HUES64 (cell line): ENCODE measurements around the gene ASB2.

ENCODE experiments used
- H3K27ac ChIP-seq: 2 replicates; pipeline ENCODE4 v1.7.0; 2013; ENCODE audit warnings: low read depth, low read length, inconsistent platforms
- H3K27me3 ChIP-seq: 2 replicates; pipeline ENCODE4 v1.6.1; 2013; ENCODE audit warnings: mild to moderate bottlenecking, low read length; ENCODE audit not compliant: insufficient read depth
- H3K36me3 ChIP-seq: 2 replicates; pipeline ENCODE4 v1.6.1; 2013; ENCODE audit warnings: mild to moderate bottlenecking, low read length; ENCODE audit not compliant: insufficient read depth
- H3K4me1 ChIP-seq: 2 replicates; pipeline ENCODE4 v1.6.1; 2013; ENCODE audit warnings: mild to moderate bottlenecking, low read length, moderate library complexity; ENCODE audit not compliant: insufficient read depth
- H3K4me3 ChIP-seq: 2 replicates; pipeline ENCODE4 v1.5.1; 2013; ENCODE audit warnings: mild to moderate bottlenecking, low read length, moderate library complexity
- H3K9ac ChIP-seq: 2 replicates; pipeline ENCODE4 v1.6.1; 2013; ENCODE audit warnings: mild to moderate bottlenecking, low read depth, low read length
- H3K9me3 ChIP-seq: 2 replicates; pipeline ENCODE4 v1.6.1; 2013; ENCODE audit warnings: low read depth, low read length; ENCODE audit not compliant: insufficient read depth
- WGBS: fragments of 150-250, 120-280 bp; methylation state at CpG from one replicate; pipeline ENCODE4 v1.1.7; 2013; ENCODE audit warnings: missing lambda C conversion rate; 5-methylcytosine and 5-hydroxymethylcytosine counted together

ASB2 gene

GRCh38 chr14:93967637-93968250 lies 8.6 kb downstream of the ASB2 start:
- 93% methylated on average over 10 of the region's 10 CpGs for WGBS
- Histone ChIP-seq H3K9ac (no peak overlapping the region), H3K36me3 (no peaks in the 10 kb centered on the region), H3K4me1 (no peaks in the 10 kb centered on the region), H3K4me3 (no peak overlapping the region), H3K27ac (no peak overlapping the region), H3K9me3 (no peaks in the 10 kb centered on the region), H3K27me3 (no peaks in the 10 kb centered on the region)

- Histone ChIP-seq H3K9me3 (no peaks in the 10 kb centered on the region), H3K27me3 (no peaks in the 10 kb centered on the region), H3K9ac (no peak overlapping the region), H3K4me1 (no peaks in the 10 kb centered on the region), H3K4me3 (no peak overlapping the region), H3K36me3 (no peaks in the 10 kb centered on the region), H3K27ac (no peak overlapping the region)
- WGBS: 94% methylated on average over 3 of the region's 3 CpGs
Measured at GRCh38 chr14:93965946-93966474, 10.4 kb downstream of the ASB2 start.

GRCh38 chr14:93965287-93965821 lies 11.0 kb downstream of the ASB2 start:
- WGBS: 94% methylated on average over 3 of the region's 3 CpGs
- Histone ChIP-seq H3K9ac (no peak overlapping the region), H3K9me3 (no peaks in the 10 kb centered on the region), H3K4me1 (no peaks in the 10 kb centered on the region), H3K4me3 (no peak overlapping the region), H3K27ac (no peak overlapping the region), H3K36me3 (no peaks in the 10 kb centered on the region), H3K27me3 (no peaks in the 10 kb centered on the region)

GRCh38 chr14:93964820-93965286 lies 11.5 kb downstream of the ASB2 start:
- no peak overlapping the region for H3K27ac ChIP-seq
- H3K4me1 ChIP-seq: peaks cover 4% of the 10 kb centered on the region; the same call in 1 of the 2 replicates
- 92% methylated on average over 3 of the region's 3 CpGs for WGBS

GRCh38 chr14:93964281-93964680 lies 12.1 kb downstream of the ASB2 start:
- no peak overlapping the region for H3K27ac ChIP-seq
- H3K9ac ChIP-seq: no peak overlapping the region
- no peaks in the 10 kb centered on the region for H3K27me3 ChIP-seq
- no peaks in the 10 kb centered on the region for H3K9me3 ChIP-seq
- WGBS: 97% methylated on average over 10 of the region's 10 CpGs
- H3K36me3 ChIP-seq: no peaks in the 10 kb centered on the region
- H3K4me3 ChIP-seq: no peak overlapping the region
- H3K4me1 ChIP-seq: peaks cover 4% of the 10 kb centered on the region; the same call in 1 of the 2 replicates

More at GRCh38 chr14:93964820-93965286, 11.5 kb downstream of the ASB2 start:
- no peaks in the 10 kb centered on the region for H3K27me3 ChIP-seq
- no peaks in the 10 kb centered on the region for H3K36me3 ChIP-seq
- no peak overlapping the region for H3K9ac ChIP-seq
- no peaks in the 10 kb centered on the region for H3K9me3 ChIP-seq
- no peak overlapping the region for H3K4me3 ChIP-seq

- WGBS: 95% methylated on average over 4 of the region's 4 CpGs
- no peak overlapping the region for H3K27ac ChIP-seq
Measured at GRCh38 chr14:93963692-93964091, 12.7 kb downstream of the ASB2 start.

GRCh38 chr14:93962701-93963601 lies 13.4 kb downstream of the ASB2 start:
- Histone ChIP-seq H3K27ac (no peak overlapping the region), H3K27me3 (no peaks in the 10 kb centered on the region), H3K9me3 (no peaks in the 10 kb centered on the region), H3K36me3 (no peaks in the 10 kb centered on the region), H3K4me3 (no peak overlapping the region), H3K9ac (no peak overlapping the region), H3K4me1 (peaks cover 7% of the 10 kb centered on the region; the same call in 1 of the 2 replicates)
- 87% methylated on average over 16 of the region's 16 CpGs for WGBS

More at GRCh38 chr14:93963692-93964091, 12.7 kb downstream of the ASB2 start:
- Histone ChIP-seq H3K36me3 (no peaks in the 10 kb centered on the region), H3K4me1 (peaks cover 7% of the 10 kb centered on the region; the same call in 1 of the 2 replicates), H3K9me3 (no peaks in the 10 kb centered on the region), H3K27me3 (no peaks in the 10 kb centered on the region), H3K9ac (no peak overlapping the region), H3K4me3 (no peak overlapping the region)

- Histone ChIP-seq H3K27me3 (no peaks in the 10 kb centered on the region), H3K9ac (no peak overlapping the region), H3K4me1 (peaks cover 7% of the 10 kb centered on the region; the same call in 1 of the 2 replicates), H3K9me3 (no peaks in the 10 kb centered on the region), H3K4me3 (no peak overlapping the region), H3K27ac (no peak overlapping the region), H3K36me3 (no peaks in the 10 kb centered on the region)
- WGBS: 91% methylated on average over 8 of the region's 8 CpGs
Measured at GRCh38 chr14:93961620-93962019, 14.8 kb downstream of the ASB2 start.

- 88% methylated on average over 3 of the region's 3 CpGs for WGBS
- Histone ChIP-seq H3K27me3 (no peaks in the 10 kb centered on the region), H3K9ac (no peak overlapping the region), H3K27ac (no peak overlapping the region), H3K9me3 (no peaks in the 10 kb centered on the region), H3K4me3 (no peak overlapping the region), H3K4me1 (peaks cover 7% of the 10 kb centered on the region; the same call in 1 of the 2 replicates), H3K36me3 (no peaks in the 10 kb centered on the region)
Measured at GRCh38 chr14:93960774-93961438, 15.5 kb downstream of the ASB2 start.

GRCh38 chr14:93960108-93960475 lies 16.3 kb downstream of the ASB2 start:
- H3K27ac ChIP-seq: no peak overlapping the region
- H3K4me3 ChIP-seq: no peak overlapping the region
- H3K4me1 ChIP-seq: peaks cover 11% of the 10 kb centered on the region; the same call in 1 of the 2 replicates
- H3K9ac ChIP-seq: no peak overlapping the region
- H3K36me3 ChIP-seq: no peaks in the 10 kb centered on the region
- no peaks in the 10 kb centered on the region for H3K9me3 ChIP-seq
- no peaks in the 10 kb centered on the region for H3K27me3 ChIP-seq
